GM12875 (cell line): ENCODE results near the gene TRA2A.
"Not testable (repeated sequence)": the region's sequence is repeated elsewhere in the genome, so short reads cannot be mapped to it uniquely, and the experiment has no call there.

Source experiments
- H3K4me3 ChIP-seq: one replicate; pipeline ENCODE4 v1.5.1; 2011; ENCODE audit warnings: low read depth, low read length, control low read depth
- TF ChIP-seq, protein P1 (sequence below): IDR thresholded peaks from 2 replicates; pipeline ENCODE4 v1.5.1; 2011; ENCODE audit warnings: low read depth, mild to moderate bottlenecking, control low read depth, inconsistent platforms, low read length, moderate library complexity, borderline replicate concordance; ENCODE audit not compliant: insufficient read depth

TRA2A gene

DNA sequence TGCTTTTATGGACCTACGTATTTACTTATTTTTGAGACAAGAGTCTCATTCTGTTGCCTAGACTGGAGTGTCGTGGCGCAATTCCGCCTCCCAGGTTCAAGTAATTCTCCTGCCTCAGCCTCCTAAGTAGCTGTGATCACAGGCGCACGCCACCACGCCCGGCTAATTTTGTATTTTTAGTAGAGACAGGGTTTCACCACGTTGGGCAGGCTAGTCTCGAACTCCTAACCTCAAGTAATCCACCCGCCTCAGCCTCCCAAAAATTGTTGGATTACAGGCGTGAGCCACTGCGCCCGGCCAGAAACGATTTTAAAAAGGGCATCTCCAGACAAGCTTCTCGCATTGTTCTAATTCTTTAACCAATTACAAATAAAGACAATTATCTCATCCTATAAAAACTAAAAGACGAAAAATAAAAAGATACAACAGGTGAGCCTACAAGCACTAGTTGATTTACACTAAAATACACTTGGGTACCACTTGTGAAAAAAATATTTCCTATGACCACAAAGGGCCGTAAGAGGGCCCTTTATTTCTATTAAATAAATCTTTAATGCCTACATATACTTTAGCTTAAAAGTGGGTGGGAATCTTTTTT, 2.4 kb downstream of the TRA2A start:
- TF ChIP-seq, protein P1, sequence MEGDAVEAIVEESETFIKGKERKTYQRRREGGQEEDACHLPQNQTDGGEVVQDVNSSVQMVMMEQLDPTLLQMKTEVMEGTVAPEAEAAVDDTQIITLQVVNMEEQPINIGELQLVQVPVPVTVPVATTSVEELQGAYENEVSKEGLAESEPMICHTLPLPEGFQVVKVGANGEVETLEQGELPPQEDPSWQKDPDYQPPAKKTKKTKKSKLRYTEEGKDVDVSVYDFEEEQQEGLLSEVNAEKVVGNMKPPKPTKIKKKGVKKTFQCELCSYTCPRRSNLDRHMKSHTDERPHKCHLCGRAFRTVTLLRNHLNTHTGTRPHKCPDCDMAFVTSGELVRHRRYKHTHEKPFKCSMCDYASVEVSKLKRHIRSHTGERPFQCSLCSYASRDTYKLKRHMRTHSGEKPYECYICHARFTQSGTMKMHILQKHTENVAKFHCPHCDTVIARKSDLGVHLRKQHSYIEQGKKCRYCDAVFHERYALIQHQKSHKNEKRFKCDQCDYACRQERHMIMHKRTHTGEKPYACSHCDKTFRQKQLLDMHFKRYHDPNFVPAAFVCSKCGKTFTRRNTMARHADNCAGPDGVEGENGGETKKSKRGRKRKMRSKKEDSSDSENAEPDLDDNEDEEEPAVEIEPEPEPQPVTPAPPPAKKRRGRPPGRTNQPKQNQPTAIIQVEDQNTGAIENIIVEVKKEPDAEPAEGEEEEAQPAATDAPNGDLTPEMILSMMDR = no peak
- H3K4me3 ChIP-seq = no peak overlapping the region

- H3K4me3 ChIP-seq = not testable (repeated sequence)
These were observed 6.2 kb downstream of the TRA2A start for GRCh38 chr7:23525611-23526010.

DNA sequence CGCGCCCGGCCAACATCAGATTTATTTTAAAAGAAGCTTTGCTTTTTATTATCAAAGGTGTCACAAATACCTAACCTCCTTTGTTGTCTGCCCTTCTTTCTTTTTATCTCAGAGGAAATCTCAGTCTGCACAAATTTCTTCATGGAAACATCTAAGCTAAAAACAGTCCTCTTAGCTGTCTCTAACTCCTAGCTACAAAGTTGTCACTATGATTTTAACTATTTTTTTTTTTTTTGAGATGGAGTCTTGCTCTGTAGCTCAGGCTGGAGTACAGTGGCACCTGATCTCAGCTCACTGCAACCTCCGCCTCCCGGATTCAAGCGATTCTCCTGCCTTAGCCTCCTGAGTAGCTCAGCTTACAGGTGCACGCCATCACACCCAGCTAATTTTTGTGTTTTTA, 7.3 kb downstream of the TRA2A start:
- H3K4me3 ChIP-seq = no peak overlapping the region
- TF ChIP-seq, protein P1 = no peak

- H3K4me3 ChIP-seq = no peak overlapping the region
- TF ChIP-seq, protein P1 = no peak
These were observed 8.2 kb downstream of the TRA2A start for GRCh38 chr7:23523486-23524075.

DNA sequence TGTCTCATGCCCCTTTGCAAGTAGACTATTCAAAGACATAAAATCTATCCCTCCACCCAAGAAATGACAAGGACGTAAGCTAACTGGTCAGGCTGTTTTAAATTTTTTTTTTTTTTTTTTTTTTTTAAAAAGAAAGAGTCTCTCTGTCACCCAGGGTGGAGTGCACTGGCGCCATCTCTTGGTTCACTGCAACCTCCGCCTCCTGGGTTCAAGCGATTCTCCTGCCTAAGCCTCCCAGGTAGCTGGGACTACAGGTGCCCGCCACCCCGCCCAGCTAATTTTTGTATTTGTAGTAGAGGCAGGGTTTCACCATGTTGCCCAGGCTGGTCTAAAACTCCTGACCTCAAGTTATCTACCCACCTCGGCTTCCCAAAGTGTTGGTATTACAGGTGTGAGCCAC, 11.2 kb downstream of the TRA2A start:
- H3K4me3 ChIP-seq = no peak overlapping the region
- TF ChIP-seq, protein P1 = no peak

DNA sequence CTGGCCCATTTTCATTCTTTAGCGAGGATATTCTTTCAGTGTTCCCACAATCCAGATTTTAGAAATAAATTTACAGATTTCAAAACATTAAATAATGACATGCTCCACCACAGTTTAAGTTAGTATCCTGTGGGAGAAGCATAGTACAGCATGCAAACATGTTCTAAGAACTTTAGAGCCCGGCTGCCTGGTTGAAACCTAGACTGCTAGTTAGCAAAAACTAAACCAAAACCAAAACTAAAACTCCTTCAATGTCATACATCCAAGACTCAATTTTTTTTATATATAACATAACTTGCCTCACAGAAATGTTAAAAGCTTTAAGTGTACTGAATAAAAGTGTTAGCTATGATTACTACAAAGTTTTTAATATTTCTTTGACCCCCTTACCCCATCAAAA, 17.0 kb downstream of the TRA2A start:
- TF ChIP-seq, protein P1 = no peak

GRCh38 chr7:23513746-23514145, 18.0 kb downstream of the TRA2A start:
- H3K4me3 ChIP-seq = not testable (repeated sequence)

More for the DNA sequence above, 17.0 kb downstream of the TRA2A start:
- H3K4me3 ChIP-seq = no peak overlapping the region

DNA sequence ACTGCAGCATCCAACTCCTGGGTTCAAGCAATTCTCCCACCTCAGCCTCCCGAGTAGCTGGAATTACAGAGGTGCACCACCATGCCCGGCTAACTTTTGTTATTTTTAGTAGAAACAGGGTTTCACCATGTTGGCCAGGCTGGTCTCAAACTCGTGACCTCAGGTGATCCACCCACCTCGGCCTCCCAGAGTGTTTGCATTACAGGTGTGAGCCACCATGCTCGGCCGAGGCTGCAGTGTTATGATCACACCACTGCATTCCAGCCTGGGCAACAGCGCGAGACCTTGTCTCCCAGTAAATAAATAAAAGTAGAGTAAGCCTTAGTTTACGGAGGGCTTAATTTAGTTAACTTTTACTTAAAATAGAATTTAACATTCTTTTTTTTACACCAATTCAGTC, 37.8 kb downstream of the TRA2A start:
- no peak overlapping the region for H3K4me3 ChIP-seq
- TF ChIP-seq, protein P1 = no peak
